Measurements from ENCODE around the gene MCU.
A peak's percentile ranks its signal among the peaks of the same experiment; 100 is the strongest.

Gene MCU

GRCh38 chr10:72727130-72727529 is 35.2 kb downstream of the MCU start:
- DNase-seq (ENCODE audit: extremely low spot score): no peak
- CTCF ChIA-PET: no interaction called here
- TF ChIP-seq CTCF (IDR thresholded peaks at IDR 0.05; ENCODE audit: control extremely low read depth, extremely low read depth, low read depth, missing control alignments): no peak
- POLR2A ChIA-PET: no interaction called here

DNA sequence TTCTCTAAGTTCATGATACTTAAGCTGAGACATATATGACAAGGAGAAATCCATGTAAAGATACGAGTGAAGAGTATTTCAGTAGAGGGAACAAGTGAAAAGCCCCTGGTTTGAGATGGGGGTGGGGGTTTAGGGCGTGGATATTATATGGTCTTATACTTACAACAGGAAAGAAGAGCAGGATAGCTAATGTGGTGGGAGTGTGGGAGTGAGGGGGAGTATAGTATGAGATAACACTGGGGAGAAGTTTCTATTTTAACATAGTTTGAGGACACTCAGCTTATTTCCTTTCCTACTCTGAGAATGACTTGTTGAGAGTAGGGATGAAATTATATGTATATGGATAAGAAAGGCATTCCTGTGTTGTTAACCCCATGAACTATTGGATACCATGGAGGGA is 36.5 kb downstream of the MCU start:
- CTCF ChIA-PET: interaction anchor here (0.7 kb wide), 1 partner anchor 16 kb away, joined by 3 read pairs; no protein-coding TSS in a partner anchor
- POLR2A ChIA-PET: no interaction called here
- no peak for TF ChIP-seq CTCF (IDR thresholded peaks at IDR 0.05; ENCODE audit: control extremely low read depth, extremely low read depth, low read depth, missing control alignments)
- no peak for DNase-seq (ENCODE audit: extremely low spot score)

GRCh38 chr10:72729528-72729927 is 37.6 kb downstream of the MCU start:
- ChIA-PET POLR2A (no interaction called here), CTCF (interaction anchor here (1.1 to 1.2 kb wide), 2 partner anchors 9 to 10 kb away, joined by 3 to 4 read pairs; no protein-coding TSS in a partner anchor)
- TF ChIP-seq CTCF (IDR thresholded peaks at IDR 0.05; ENCODE audit: control extremely low read depth, extremely low read depth, low read depth, missing control alignments): no peak
- DNase-seq (ENCODE audit: extremely low spot score): peak; percentile 18

DNA sequence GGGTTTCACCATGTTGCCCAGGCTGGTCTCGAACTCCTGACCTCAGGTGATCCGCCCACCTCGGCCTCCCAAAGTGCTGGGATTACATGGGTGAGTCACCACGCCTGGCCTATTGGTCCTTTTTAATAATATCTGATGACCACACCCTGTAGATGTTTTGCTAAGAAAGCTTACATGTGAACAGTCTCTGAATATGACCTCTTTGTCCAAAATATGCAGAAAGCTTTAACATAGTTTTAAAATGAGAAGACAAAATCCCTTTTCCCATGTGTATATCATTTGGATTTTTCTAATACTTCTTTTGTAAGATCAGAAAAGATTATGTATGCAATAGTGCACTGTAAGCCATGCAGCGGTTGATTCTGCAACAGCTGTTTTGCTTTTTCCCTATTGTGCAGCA is 38.5 kb downstream of the MCU start:
- POLR2A ChIA-PET: interaction anchor here (0.6 kb wide), 1 partner anchor 243 kb away, joined by 3 read pairs; no protein-coding TSS in a partner anchor
- no peak for DNase-seq (ENCODE audit: extremely low spot score)
- no peak for TF ChIP-seq CTCF (IDR thresholded peaks at IDR 0.05; ENCODE audit: control extremely low read depth, extremely low read depth, low read depth, missing control alignments)
- CTCF ChIA-PET: interaction anchor here (1.2 kb wide), 2 partner anchors 9 kb away, joined by 3 read pairs; no protein-coding TSS in a partner anchor

GRCh38 chr10:72731916-72732419 is 40.0 kb downstream of the MCU start:
- ChIA-PET POLR2A (no interaction called here), CTCF (no interaction called here)
- no peak for TF ChIP-seq CTCF (IDR thresholded peaks at IDR 0.05; ENCODE audit: control extremely low read depth, extremely low read depth, low read depth, missing control alignments)
- no peak for DNase-seq (ENCODE audit: extremely low spot score)

DNA sequence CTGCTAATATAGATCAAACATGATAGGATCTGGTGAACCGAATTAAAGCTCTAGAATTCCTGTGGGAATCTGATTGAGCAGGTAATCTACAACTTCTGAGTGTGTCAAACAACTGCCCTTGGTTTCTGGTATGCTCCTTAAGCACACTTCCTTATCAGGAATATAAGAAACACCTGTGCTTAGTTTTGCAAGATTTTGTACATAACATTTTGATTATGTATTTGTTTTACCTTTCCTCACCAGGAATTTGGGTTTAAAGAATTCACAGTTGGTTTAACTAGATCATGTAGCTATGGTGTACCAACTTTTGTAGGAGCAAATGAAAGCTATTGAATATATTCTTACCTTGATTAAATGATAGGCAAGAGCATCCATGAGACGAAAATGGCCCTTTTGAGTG is 40.6 kb downstream of the MCU start:
- DNase-seq (ENCODE audit: extremely low spot score): no peak
- no peak for TF ChIP-seq CTCF (IDR thresholded peaks at IDR 0.05; ENCODE audit: control extremely low read depth, extremely low read depth, low read depth, missing control alignments)
- ChIA-PET POLR2A (no interaction called here), CTCF (no interaction called here)

All from GM10248 (cell line).